ENCODE measurements around the gene PIP5K1B. TPM values are rescaled to one million over a fixed set of nuclear protein-coding genes. Genes with fewer than 3 reads are reported as not detected.

Gene PIP5K1B
- total and polyA plus RNA-seq, 12 donors: 2.1 to 24.0 (median 9.7) TPM

- Histone ChIP-seq H3K27ac (no peak overlapping the region), H3K27me3 (no peaks in the 10 kb centered on the region), H3K9me3 (replicated peaks in 1 of 3) (no peaks in the 10 kb centered on the region), H3K4me3 (peak overlapping the region in 1 of 4 donors; percentile 94), H3K36me3 (replicated peaks in 1 of 2) (no peaks in the 10 kb centered on the region), H3K4me1 (replicated peaks in 1 of 2) (peaks cover 9 to 11% of the 10 kb centered on the region in 2 donors)
- no peak for TF ChIP-seq CTCF (IDR thresholded peaks at IDR 0.05)
- TF ChIP-seq POLR2A (IDR thresholded peaks at IDR 0.05): no peak
- WGBS, 4 donors: 68 to 84% (median 81%) methylated on average over 6 of the region's 6 CpGs
- intact Hi-C loops (cut with DNase I): loop anchor here (10.0 kb wide), 2 partner anchors 119 to 301 kb away; no protein-coding TSS in a partner anchor
- DNase-seq: no peak
Observed at GRCh38 chr9:68703672-68704071, 1.4 kb upstream of the PIP5K1B start.

GRCh38 chr9:68704498-68704813 is 584 bp upstream of the PIP5K1B start:
- WGBS, 4 donors: 2 to 8% (median 5%) methylated on average over 6 to 11 of the region's 11 CpGs
- no peaks in the 10 kb centered on the region for H3K27me3 ChIP-seq
- no peaks in the 10 kb centered on the region for H3K36me3 ChIP-seq (replicated peaks in 1 of 2)
- H3K4me3 ChIP-seq: peak overlapping the region in 2 of 4 donors; percentile 48 to 94
- no peaks in the 10 kb centered on the region for H3K9me3 ChIP-seq (replicated peaks in 1 of 3)
- peaks cover 9 to 11% of the 10 kb centered on the region in 2 donors for H3K4me1 ChIP-seq (replicated peaks in 1 of 2)
- no peak for DNase-seq
- TF ChIP-seq POLR2A (IDR thresholded peaks at IDR 0.05): no peak
- TF ChIP-seq CTCF (IDR thresholded peaks at IDR 0.05): no peak
- H3K27ac ChIP-seq: peak overlapping the region in 4 of 5 donors; percentile 52 to 93 (median 85)
- intact Hi-C loops (cut with DNase I): loop anchor here (10.0 kb wide), 2 partner anchors 120 to 300 kb away; no protein-coding TSS in a partner anchor

- Histone ChIP-seq H3K4me1 (replicated peaks in 1 of 2) (peaks cover 9 to 11% of the 10 kb centered on the region in 2 donors), H3K27ac (peak overlapping the region in 4 of 5 donors; percentile 52 to 93 (median 85)), H3K9me3 (replicated peaks in 1 of 3) (no peaks in the 10 kb centered on the region), H3K4me3 (peak overlapping the region; percentile 16 to 94 (median 37)), H3K27me3 (no peaks in the 10 kb centered on the region), H3K36me3 (replicated peaks in 1 of 2) (no peaks in the 10 kb centered on the region)
- WGBS, 4 donors: 0 to 1% (median 0%) methylated on average over 12 to 62 of the region's 62 CpGs
- peak; percentile 34 to 58 (median 46) for DNase-seq
- intact Hi-C loops (cut with DNase I): loop anchor here (10.0 kb wide), 2 partner anchors 121 to 299 kb away; no protein-coding TSS in a partner anchor
- TF ChIP-seq CTCF (IDR thresholded peaks at IDR 0.05) (no peak), POLR2A (IDR thresholded peaks at IDR 0.05) (no peak)
Observed at GRCh38 chr9:68705531-68706362, 707 bp downstream of the PIP5K1B start.

GRCh38 chr9:68706363-68707201 is 1.5 kb downstream of the PIP5K1B start:
- intact Hi-C loops (cut with DNase I): loop anchor here (10.0 kb wide), 2 partner anchors 122 to 298 kb away; no protein-coding TSS in a partner anchor
- WGBS, 4 donors: 20 to 28% (median 26%) methylated on average over 19 of the region's 19 CpGs
- Histone ChIP-seq H3K9me3 (replicated peaks in 1 of 3) (no peaks in the 10 kb centered on the region), H3K36me3 (replicated peaks in 1 of 2) (no peaks in the 10 kb centered on the region), H3K27ac (peak overlapping the region in 2 of 5 donors; percentile 85 to 93), H3K4me1 (replicated peaks in 1 of 2) (peaks cover 9 to 11% of the 10 kb centered on the region in 2 donors), H3K27me3 (no peaks in the 10 kb centered on the region), H3K4me3 (peak overlapping the region in 2 of 4 donors; percentile 48 to 94)
- no peak for TF ChIP-seq CTCF (IDR thresholded peaks at IDR 0.05)
- TF ChIP-seq POLR2A (IDR thresholded peaks at IDR 0.05): no peak
- peak in 1 of 7 donors; percentile 8 for DNase-seq
